ENCODE data around the gene PDE3B.
A peak's percentile ranks its signal among the peaks of the same experiment; 100 is the strongest.
"Not testable (repeated sequence)": the region's sequence is repeated elsewhere in the genome, so short reads cannot be mapped to it uniquely, and the experiment has no call there.

Gene PDE3B

DNA sequence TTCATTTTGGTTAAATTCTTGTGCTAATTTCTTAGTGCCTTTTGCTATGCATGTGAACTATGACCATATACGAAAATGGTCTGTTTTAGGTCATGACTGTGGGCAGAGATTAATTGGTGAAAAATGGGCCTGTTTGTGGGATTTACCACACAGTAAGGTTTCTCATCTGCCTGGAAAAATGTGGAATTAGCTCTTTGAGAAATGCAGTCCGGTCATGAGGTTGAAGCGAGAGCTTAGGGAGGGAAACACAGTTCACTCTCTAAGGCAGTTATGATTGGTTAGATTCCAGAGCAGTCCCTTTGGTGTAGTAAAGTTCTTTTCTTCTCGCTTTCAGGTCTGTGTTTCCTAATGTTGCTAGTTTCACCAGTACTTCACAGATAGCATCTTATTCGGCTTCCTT lies 1.2 kb upstream of the PDE3B start:
- no peak for DNase-seq

DNA sequence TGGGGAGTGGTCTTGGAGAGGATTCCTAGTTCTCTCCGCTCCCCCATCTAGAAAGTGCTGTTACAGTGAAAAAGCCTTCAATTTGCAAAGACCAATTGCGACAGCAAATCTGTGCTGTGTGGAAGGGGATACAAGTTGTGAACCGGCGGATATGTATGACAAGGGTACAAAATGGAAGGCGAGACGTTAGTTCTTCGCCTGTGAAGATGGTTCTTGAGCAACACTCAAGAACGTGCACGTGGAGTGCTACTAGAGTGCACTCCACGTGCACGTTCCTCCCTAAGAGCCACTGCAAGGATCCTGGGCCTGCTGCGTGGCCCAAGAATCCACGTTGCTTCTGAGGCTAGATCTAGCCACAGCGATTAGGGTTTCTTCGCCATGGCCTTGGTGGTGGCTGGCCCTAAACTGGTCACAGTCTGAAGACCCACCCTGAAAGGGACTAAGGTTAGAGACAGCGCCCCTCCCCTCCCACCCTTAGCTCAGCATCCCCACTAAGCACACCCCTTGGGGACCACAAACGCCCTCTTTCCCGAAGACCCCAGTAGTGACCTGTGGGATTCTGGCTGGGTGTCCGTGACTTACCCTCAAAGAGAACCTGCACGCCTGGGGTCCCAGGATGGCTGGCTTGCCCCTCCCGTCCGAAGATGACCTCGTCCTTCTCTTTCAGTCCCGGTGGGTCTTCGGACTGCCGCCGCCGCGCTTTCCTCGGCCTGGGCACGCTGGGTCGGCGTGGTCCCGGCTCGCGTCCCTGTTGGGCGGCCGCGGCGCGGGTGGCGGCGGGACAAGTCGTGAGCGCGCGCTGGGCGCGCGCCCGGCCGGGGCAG lies 519 bp upstream of the PDE3B start:
- DNase-seq: peak; percentile 27

GRCh38 chr11:14644226-14645014 lies 816 bp downstream of the PDE3B start:
- peak; percentile 61 for DNase-seq

- peak; percentile 50 for DNase-seq
Measured at GRCh38 chr11:14645015-14645912, 1.7 kb downstream of the PDE3B start.

GRCh38 chr11:14645985-14646900 lies 2.6 kb downstream of the PDE3B start:
- no peak for DNase-seq

GRCh38 chr11:14650064-14650463 lies 6.5 kb downstream of the PDE3B start:
- DNase-seq: no peak

DNA sequence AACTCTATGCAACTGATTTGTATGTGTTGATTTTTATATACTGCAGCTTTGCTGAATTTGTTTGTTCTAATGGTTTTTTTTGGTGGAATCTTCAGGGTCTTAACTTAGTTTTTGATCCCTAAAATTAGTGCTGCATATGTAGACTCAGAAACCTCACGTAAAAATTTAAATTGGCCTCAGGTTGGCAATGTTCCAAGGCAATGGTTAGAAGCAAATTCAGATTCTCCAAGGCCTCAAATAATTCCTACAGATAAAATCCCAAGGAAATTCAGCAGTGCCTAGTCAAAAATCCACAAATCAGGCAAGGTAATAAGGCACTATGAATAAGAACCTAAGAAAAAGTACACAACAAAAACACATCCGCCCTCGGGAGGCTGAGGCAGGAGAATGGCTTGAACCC lies 9.5 kb downstream of the PDE3B start:
- no peak for DNase-seq

DNA sequence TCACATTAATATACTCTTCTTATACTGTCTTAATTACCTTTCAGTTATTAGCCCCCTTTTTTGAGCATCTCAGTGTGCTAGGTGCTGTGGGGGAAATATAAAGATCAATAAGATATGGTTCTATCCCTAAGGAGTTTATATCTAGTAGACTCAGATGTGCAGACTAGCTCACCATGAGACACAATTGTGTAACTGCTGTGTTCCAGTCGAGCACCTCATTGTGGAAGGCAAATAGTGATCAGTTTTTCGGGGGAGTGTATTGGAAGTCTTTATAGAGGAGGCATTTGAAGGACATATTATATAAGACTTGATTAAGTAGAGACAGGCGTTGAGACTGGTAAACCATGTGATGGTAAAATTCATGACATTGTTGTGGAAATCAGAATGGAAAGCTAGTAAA lies 11.8 kb downstream of the PDE3B start:
- DNase-seq: no peak

GRCh38 chr11:14656536-14657457 lies 13.2 kb downstream of the PDE3B start:
- DNase-seq: no peak

DNA sequence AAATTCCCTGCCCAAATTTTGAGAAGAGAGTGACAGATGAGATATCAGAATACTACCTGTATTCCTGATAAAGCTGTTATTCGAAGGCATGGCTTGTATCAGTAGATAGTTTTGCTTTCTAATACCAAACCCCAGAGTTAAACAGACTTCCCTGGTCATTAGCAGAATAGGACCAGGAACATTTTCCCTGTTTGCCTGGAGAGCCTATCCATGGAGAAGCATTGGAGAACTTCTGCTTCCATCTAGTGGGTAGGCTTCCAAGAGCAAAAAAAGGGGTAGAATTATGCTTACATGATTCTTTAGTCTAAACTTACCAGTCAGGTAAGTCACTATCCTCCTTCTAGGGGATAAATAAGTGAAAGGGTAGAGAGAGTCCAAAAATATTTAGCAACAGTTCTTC lies 14.2 kb downstream of the PDE3B start:
- DNase-seq: no peak

- DNase-seq: not testable (repeated sequence)
Measured at GRCh38 chr11:14664926-14665325, 21.3 kb downstream of the PDE3B start.

GRCh38 chr11:14667329-14667728 lies 23.7 kb downstream of the PDE3B start:
- not testable (repeated sequence) for DNase-seq

GRCh38 chr11:14668731-14669301 lies 25.2 kb downstream of the PDE3B start:
- DNase-seq: no peak

DNA sequence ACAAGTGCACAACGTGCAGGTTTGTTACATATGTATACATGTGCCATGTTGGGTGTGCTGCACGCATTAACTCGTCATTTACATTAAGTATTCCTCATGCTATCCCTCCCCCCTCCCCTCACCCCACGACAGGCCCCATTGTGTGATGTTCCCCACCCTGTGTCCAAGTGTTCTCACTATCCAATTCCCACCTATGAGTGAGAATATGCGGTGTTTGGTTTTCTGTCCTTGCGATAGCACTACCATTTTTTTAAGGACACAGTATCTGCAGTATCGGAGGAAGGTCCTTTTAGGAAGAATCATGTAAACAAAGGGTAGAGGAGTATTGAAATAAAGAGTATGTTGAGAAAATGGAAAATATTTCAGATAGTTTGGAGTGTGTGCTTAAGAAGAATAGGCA lies 25.9 kb downstream of the PDE3B start:
- DNase-seq: no peak

GRCh38 chr11:14669958-14670357 lies 26.4 kb downstream of the PDE3B start:
- DNase-seq: no peak

GRCh38 chr11:14672635-14673034 lies 29.0 kb downstream of the PDE3B start:
- no peak for DNase-seq

DNA sequence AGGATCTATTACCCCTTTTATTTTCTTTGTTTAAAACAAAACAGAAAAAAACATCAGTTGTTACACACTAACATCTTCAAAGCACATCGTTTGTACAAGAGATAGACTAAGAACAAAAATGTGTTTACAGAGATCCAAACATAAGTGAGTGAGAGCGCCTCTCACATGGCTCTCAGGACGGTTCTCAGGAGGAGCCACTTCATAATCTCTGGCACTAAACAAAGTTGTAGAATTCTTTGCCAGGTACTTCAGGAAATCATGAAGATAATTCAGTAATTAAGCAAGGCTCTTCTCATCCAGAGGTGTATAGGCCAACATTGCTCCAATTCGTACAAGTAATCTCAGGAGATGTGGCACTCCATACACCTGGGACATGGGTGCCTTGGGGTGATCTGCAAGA lies 29.8 kb downstream of the PDE3B start:
- DNase-seq: no peak

DNA sequence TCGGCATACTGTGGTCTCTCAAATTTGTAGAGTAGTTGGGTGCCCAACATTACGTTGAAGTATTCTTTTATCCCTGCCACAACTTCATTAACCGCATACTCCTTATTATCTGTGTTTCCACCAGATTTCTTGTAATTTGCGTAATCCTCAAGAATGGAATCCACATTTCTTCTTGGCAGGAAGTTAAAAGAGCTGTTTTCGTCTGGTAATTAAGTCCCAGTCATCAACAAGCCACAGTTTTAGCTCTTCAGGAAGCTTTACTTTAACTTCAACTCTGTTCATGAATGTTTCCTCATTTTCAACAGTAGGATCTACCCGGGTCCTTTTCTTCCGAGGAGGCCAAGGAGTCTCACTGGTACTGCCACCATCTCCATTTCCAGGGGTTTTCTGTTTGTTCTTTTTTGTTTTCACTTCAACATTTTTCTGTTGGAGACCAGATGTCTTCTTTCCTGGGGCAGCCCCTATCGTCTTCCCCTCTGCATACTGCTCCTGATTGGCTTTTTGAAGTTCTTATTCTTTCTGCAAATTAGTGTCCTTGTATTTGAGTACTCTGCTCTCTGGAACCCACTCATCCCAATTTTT lies 30.3 kb downstream of the PDE3B start:
- DNase-seq: no peak

- no peak for DNase-seq
Measured at GRCh38 chr11:14676068-14676467, 32.5 kb downstream of the PDE3B start.

DNA sequence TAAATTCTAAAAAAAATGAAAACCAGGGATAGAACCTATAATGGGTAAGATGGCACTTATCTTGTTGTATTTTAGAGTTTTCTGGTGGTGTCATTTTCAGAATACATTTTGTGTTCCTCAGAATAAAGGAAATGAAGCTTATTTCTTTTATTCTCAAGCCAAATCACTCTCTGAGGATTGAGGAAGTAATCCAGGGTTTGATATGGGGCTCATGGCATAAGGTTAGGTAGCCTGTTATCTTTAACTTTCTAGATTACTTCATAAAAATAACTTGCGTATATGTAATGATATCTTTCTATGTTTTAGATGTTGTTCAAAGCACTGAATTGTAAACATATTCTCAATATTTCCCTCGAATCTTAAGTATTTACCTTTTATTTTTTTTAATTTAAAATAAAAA lies 33.5 kb downstream of the PDE3B start:
- DNase-seq: no peak
